Heart left ventricle (tissue), 16 donors: Measurements from ENCODE around the gene OVCH1. TPM values are rescaled to one million over a fixed set of nuclear protein-coding genes. Genes with fewer than 3 reads are reported as not detected.

ENCODE experiments used
- ATAC-seq, 4 donors: fragments of 200-7000 bp; cut with Tn5 transposase; one replicate each; pipeline ENCODE4 v1.9.1; 2020 to 2022; ENCODE audit warnings: moderate library complexity in 4 of 4, mild to moderate bottlenecking in 3 of 4, moderate number of reproducible peaks in 1 of 4
- DNase-seq, 5 donors: peaks; one replicate each; pipeline ENCODE4 v3.0.0-alpha.2; 2020
- H3K27ac ChIP-seq, 12 donors: fragments of 200-600 bp; sonication (generic) in 4 of 12; one replicate each; pipeline versions ENCODE4 v1.5.0 to v1.8.0; 2016 to 2022; ENCODE audit warnings: mild to moderate bottlenecking in 2 of 12
- H3K27me3 ChIP-seq, 9 donors: fragments of 200-600 bp; sonication (generic) in 2 of 9; one replicate each; pipeline versions ENCODE4 v1.5.1 to v1.8.0; 2016 to 2022; ENCODE audit warnings: mild to moderate bottlenecking in 3 of 9
- H3K36me3 ChIP-seq, 9 donors: fragments of 200-600 bp; sonication (generic) in 2 of 9; one replicate each; pipeline versions ENCODE4 v1.5.0 to v1.8.0; 2018 to 2022; ENCODE audit warnings: mild to moderate bottlenecking in 2 of 9
- H3K4me1 ChIP-seq, 12 donors: fragments of 200-600 bp; sonication (generic) in 4 of 12; one replicate each; pipeline versions ENCODE4 v1.5.0 to v1.8.0; 2016 to 2022; ENCODE audit warnings: mild to moderate bottlenecking in 3 of 12
- H3K4me3 ChIP-seq, 12 donors: fragments of 200-600 bp; sonication (generic) in 4 of 12; one replicate each; pipeline versions ENCODE4 v1.5.0 to v1.8.0; 2017 to 2022; ENCODE audit warnings: mild to moderate bottlenecking in 9 of 12, moderate library complexity in 4 of 12
- H3K9me3 ChIP-seq, 12 donors: fragments of 200-600 bp; sonication (generic) in 4 of 12; one replicate each; pipeline versions ENCODE4 v1.5.0 to v1.8.0; 2016 to 2022; ENCODE audit warnings: mild to moderate bottlenecking in 1 of 12
- CTCF ChIP-seq, 12 donors: fragments of 200-600 bp; sonication (generic) in 4 of 12; IDR thresholded peaks; one replicate each; pipeline versions ENCODE4 v1.5.0 to v1.8.0; 2018 to 2022; ENCODE audit warnings: antibody characterized with exemption in 12 of 12, mild to moderate bottlenecking in 5 of 12
- POLR2A ChIP-seq, 2 donors: fragments of 450-650 bp; IDR thresholded peaks; one replicate each; pipeline ENCODE4 v1.6.1; 2017; ENCODE audit warnings: antibody characterized with exemption in 2 of 2, mild to moderate bottlenecking in 2 of 2, moderate library complexity in 2 of 2
- WGBS, 4 donors: extraction: QIAGEN DNeasy Blood & Tissue Kit in 2 of 4; methylation state at CpG; one replicate each; pipeline versions ENCODE4 v1.1.5 to v1.1.7; 2013 to 2018; 5-methylcytosine and 5-hydroxymethylcytosine counted together
- intact Hi-C, 10 donors: fragments of 100-400 bp; cut with DNase I; formaldehyde crosslinking; loops; one replicate each; pipeline versions ENCODE4 v1.11.1 to v1.14.2; 2022
- polyA plus RNA-seq, 2 donors: library from polyadenylated mRNA; stranded (reverse); fragments of 200-250 nt; gene quantifications; one replicate each; pipeline ENCODE4 v1.2.3, GENCODE V29; 2013
- total RNA-seq, 9 donors: library from RNA; depleted of rRNA in 2 of 9; stranded (reverse); fragments of >200 nt in 2 of 9; fragmentation: NEBNext Ultra II Directional in 3 of 9; extraction: Animal tissue kit (Norgen Biotek cat#: 25700) in 3 of 9; gene quantifications; one replicate each; pipeline versions ENCODE4 v1.1.0 to v1.2.4, GENCODE V29; 2016 to 2023
- donor health status: ischemic (EF 13 %, LVEDD 7.1; RV severe dilation, severe dysfunction).
- donor health status: healthy with polysubstance abuse.
- donor health status: DM: no; HTN: yes; CAD: no.
- donor health status: DM: no; HTN: no; CAD: no.
- donor health status: ischemic (EF 25% LVEDD 6.9; RV normal size, moderate dysfunction).
- donor health status: ischemic (EF 25% LVEDD 5.7; RV mildly dilated, moderate dysfunction).
- donor health status: healthy.
- donor health status: DM: yes; HTN: yes; CAD: no.
- donor health status: ischemic (EF 35%, LVEDD 5.7; RV mildly dilated, moderate dysfunction).
- donor health status: nonischemic (EF 11% LVEDD 7.7; RV severe dilation, severe dysfunction).
- donor health status: DM: yes; HTN: yes; CAD: no.
- donor health status: PGD.
- donor health status: ischemic (EF 29% LVEDD 5.4; RV normal size, mild dysfunction).
- donor health status: nonischemic (EF 23%, LVEDD 6.1; RV moderate dilation, normal function).

The OVCH1 gene
- total and polyA plus RNA-seq, 11 donors: 0.09 to 0.18 (median 0.13) TPM; not detected in 7

GRCh38 chr12:29521951-29522350 is 24.5 kb upstream of the OVCH1 start:
- intact Hi-C loops: loop anchor here in 3 of 10 donors (10.0 kb wide), 2 partner anchors 763 to 1283 kb away; no protein-coding TSS in a partner anchor
- no peak for ATAC-seq

GRCh38 chr12:29519585-29520182 is 22.2 kb upstream of the OVCH1 start:
- intact Hi-C loops: loop anchor here in 8 of 10 donors (5.0 to 10.0 kb wide), 3 partner anchors 765 to 1285 kb away; no protein-coding TSS in a partner anchor
- no peak overlapping the region for H3K27ac ChIP-seq
- H3K27me3 ChIP-seq: no peaks in the 10 kb centered on the region
- H3K4me1 ChIP-seq: no peaks in the 10 kb centered on the region
- DNase-seq (peak in 1 of 5 donors; percentile 13), ATAC-seq (no peak)
- H3K9me3 ChIP-seq: no peaks in the 10 kb centered on the region
- no peak overlapping the region for H3K4me3 ChIP-seq
- TF ChIP-seq POLR2A (IDR thresholded peaks at IDR 0.05) (no peak), CTCF (IDR thresholded peaks at IDR 0.05) (peak; percentile 48 to 77 (median 66))
- H3K36me3 ChIP-seq: peaks cover 0 to 48% (median 33%) of the 10 kb centered on the region in 9 donors

More at GRCh38 chr12:29521951-29522350, 24.5 kb upstream of the OVCH1 start:
- H3K27ac ChIP-seq: no peak overlapping the region
- H3K9me3 ChIP-seq: no peaks in the 10 kb centered on the region
- H3K4me3 ChIP-seq: no peak overlapping the region
- peaks cover 0 to 32% (median 12%) of the 10 kb centered on the region in 9 donors for H3K36me3 ChIP-seq
- DNase-seq: no peak
- H3K4me1 ChIP-seq: no peaks in the 10 kb centered on the region
- H3K27me3 ChIP-seq: no peaks in the 10 kb centered on the region
- WGBS, 4 donors: 62 to 81% (median 69%) methylated on average over 2 of the region's 2 CpGs
- TF ChIP-seq CTCF (IDR thresholded peaks at IDR 0.05) (no peak), POLR2A (IDR thresholded peaks at IDR 0.05) (no peak)

- no peak for TF ChIP-seq POLR2A (IDR thresholded peaks at IDR 0.05)
- no peak for TF ChIP-seq CTCF (IDR thresholded peaks at IDR 0.05)
- H3K4me3 ChIP-seq: no peak overlapping the region
- WGBS, 4 donors: 80 to 91% (median 89%) methylated on average over 2 of the region's 2 CpGs
- peaks cover 0 to 61% (median 41%) of the 10 kb centered on the region in 9 donors for H3K36me3 ChIP-seq
- no peaks in the 10 kb centered on the region for H3K4me1 ChIP-seq
- ATAC-seq (no peak), DNase-seq (no peak)
- H3K9me3 ChIP-seq: no peaks in the 10 kb centered on the region
- intact Hi-C loops: loop anchor here in 6 of 10 donors (5.0 to 10.0 kb wide), 3 partner anchors 766 to 1286 kb away; no protein-coding TSS in a partner anchor
- no peaks in the 10 kb centered on the region for H3K27me3 ChIP-seq
- no peak overlapping the region for H3K27ac ChIP-seq
Observed at GRCh38 chr12:29518407-29518806, 20.9 kb upstream of the OVCH1 start.

- H3K4me1 ChIP-seq: no peaks in the 10 kb centered on the region
- ATAC-seq (no peak), DNase-seq (no peak)
- no peak for TF ChIP-seq CTCF (IDR thresholded peaks at IDR 0.05)
- TF ChIP-seq POLR2A (IDR thresholded peaks at IDR 0.05): no peak
- no peak overlapping the region for H3K4me3 ChIP-seq
- no peak overlapping the region for H3K27ac ChIP-seq
- no peaks in the 10 kb centered on the region for H3K9me3 ChIP-seq
- 90 to 95% (median 93%) methylated on average over 7 of the region's 7 CpGs for WGBS, 4 donors
- H3K27me3 ChIP-seq: no peaks in the 10 kb centered on the region
- intact Hi-C loops: loop anchor here in 6 of 10 donors (5.0 to 10.0 kb wide), 3 partner anchors 768 to 1288 kb away; no protein-coding TSS in a partner anchor
- H3K36me3 ChIP-seq: peaks cover 0 to 72% (median 46%) of the 10 kb centered on the region in 9 donors
Observed at GRCh38 chr12:29517264-29517663, 19.8 kb upstream of the OVCH1 start.
